ENCODE measurements around the gene APPBP2. TPM values are rescaled to one million over a fixed set of nuclear protein-coding genes. Genes with fewer than 3 reads are reported as not detected.

Gene APPBP2
- polyA plus RNA-seq, 1 of the 3 experiments (the other 2 are of a cell fraction), result 7.6 TPM

GRCh38 chr17:60559995-60560859 lies 34.2 kb upstream of the APPBP2 start:
- Histone ChIP-seq H3F3A (replicated peaks; ENCODE audit: insufficient read depth) (no peaks in the 10 kb centered on the region), H3K27ac (ENCODE audit: low read depth in 2 of 2, low read length in 1 of 2) (no peak overlapping the region), H3K36me3 (replicated peaks in 1 of 2; ENCODE audit: control insufficient read depth in 1 of 2, insufficient read depth in 2 of 2, low read length in 1 of 2) (no peaks in the 10 kb centered on the region), H3K4me1 (ENCODE audit: control insufficient read depth in 1 of 2, insufficient read depth in 2 of 2, low read depth in 1 of 2, low read length in 1 of 2) (no peaks in the 10 kb centered on the region), H3K79me2 (ENCODE audit: insufficient read depth) (no peaks in the 10 kb centered on the region), H3K9me3 (no peaks in the 10 kb centered on the region), H2AFZ (ENCODE audit: low read depth) (no peak overlapping the region), H3K27me3 (ENCODE audit: insufficient read depth) (no peaks in the 10 kb centered on the region), H3K4me2 (no peak overlapping the region), H3K4me3 (ENCODE audit: low read depth in 2 of 2, low read length in 1 of 2) (no peak overlapping the region), H3K9ac (no peak overlapping the region), H3K9me2 (no peaks in the 10 kb centered on the region), H4K20me1 (ENCODE audit: insufficient read depth) (no peaks in the 10 kb centered on the region)
- 90% methylated on average over 26 of the region's 26 CpGs for WGBS (ENCODE audit: low lambda C conversion rate)
- DNase-seq, result no peak
- ChIA-PET CTCF (interaction anchor here (0.9 to 8.0 kb wide), 3 partner anchors 9 to 106 kb away, joined by 3 to 57 read pairs (median 3); no protein-coding TSS in a partner anchor), POLR2A (interaction anchor here (0.6 kb wide), 1 partner anchor 157 kb away, joined by 7 read pairs; no protein-coding TSS in a partner anchor)
- TF ChIP-seq TEAD4 (IDR thresholded peaks at IDR 0.05; ENCODE audit: borderline replicate concordance, insufficient read depth) (no peak), MXI1 (IDR thresholded peaks at IDR 0.05; ENCODE audit: low read depth, low read length) (no peak), RXRA (IDR thresholded peaks at IDR 0.05; ENCODE audit: borderline replicate concordance, low read depth) (no peak), FOXM1 (IDR thresholded peaks at IDR 0.05; ENCODE audit: low read depth) (no peak), MAX (IDR thresholded peaks at IDR 0.05; ENCODE audit: low read depth) (no peak), USF1 (IDR thresholded peaks at IDR 0.05; ENCODE audit: borderline replicate concordance, low read depth) (no peak), REST (IDR thresholded peaks at IDR 0.05; ENCODE audit: low read depth, low read length) (no peak), USF2 (IDR thresholded peaks at IDR 0.05; ENCODE audit: borderline replicate concordance, low read depth, low read length) (no peak), YY1 (IDR thresholded peaks at IDR 0.05; ENCODE audit: low read depth) (no peak), RCOR1 (IDR thresholded peaks at IDR 0.05; ENCODE audit: low read length) (no peak), GATA2 (CRISPR knock-in tag; IDR thresholded peaks at IDR 0.05) (no peak), SMC3 (IDR thresholded peaks at IDR 0.05; ENCODE audit: low read depth, low read length) (no peak), IRF3 (IDR thresholded peaks at IDR 0.05; ENCODE audit: low read depth, low read length) (no peak), TCF12 (IDR thresholded peaks at IDR 0.05) (no peak), RFX5 (IDR thresholded peaks at IDR 0.05; ENCODE audit: low read length) (no peak)
